Measurements from ENCODE around the gene OGFOD2.

OGFOD2 gene

GRCh38 chr12:122977655-122978392 is 2.8 kb downstream of the OGFOD2 start:
- FAIRE-seq, result no peak

DNA sequence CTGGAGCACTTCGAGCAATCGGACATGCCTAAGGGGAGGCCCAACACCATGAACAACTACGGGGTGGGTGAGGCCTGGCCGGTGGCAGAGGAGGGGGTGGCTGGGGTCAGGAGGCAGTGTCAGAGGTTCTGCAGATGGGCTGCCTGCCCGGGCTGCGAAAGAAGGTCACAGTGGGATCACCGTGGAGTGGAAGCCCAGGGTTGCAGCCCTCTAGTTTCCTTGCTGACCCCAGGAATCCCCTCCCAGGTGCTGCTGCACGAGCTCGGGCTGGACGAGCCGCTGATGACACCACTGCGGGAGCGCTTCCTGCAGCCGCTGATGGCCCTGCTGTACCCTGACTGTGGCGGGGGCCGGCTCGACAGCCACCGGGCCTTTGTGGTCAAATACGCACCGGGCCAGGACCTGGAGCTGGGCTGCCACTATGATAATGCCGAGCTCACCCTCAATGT is 3.5 kb downstream of the OGFOD2 start:
- FAIRE-seq, result no peak

- FAIRE-seq, result no peak
These were observed 4.2 kb downstream of the OGFOD2 start for GRCh38 chr12:122979001-122979907.

DNA sequence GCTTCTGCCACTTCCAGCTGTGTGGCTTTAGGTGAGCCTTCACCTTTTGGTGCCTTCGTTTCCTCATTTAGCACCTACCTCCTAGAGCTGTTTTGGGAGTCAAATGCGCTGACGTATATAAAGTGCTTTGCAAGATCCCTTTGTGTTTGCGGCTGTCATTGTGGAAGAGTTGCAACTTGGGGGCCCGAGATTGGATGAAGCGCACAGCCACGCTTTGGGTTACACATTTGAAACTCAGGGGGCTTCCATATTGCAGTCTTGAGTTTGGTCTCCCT is 4.8 kb downstream of the OGFOD2 start:
- FAIRE-seq, result no peak

GRCh38 chr12:122980183-122981035 is 5.4 kb downstream of the OGFOD2 start, which contains the start of gene ARL6IP4:
Gene ARL6IP4, plus strand, starts transcription at chr12:122980681. Its CDS starts 459 bp downstream, at chr12:122981140.
- FAIRE-seq, result no peak

GRCh38 chr12:122981036-122981471 is 6.0 kb downstream of the OGFOD2 start:
- FAIRE-seq, result no peak

DNA sequence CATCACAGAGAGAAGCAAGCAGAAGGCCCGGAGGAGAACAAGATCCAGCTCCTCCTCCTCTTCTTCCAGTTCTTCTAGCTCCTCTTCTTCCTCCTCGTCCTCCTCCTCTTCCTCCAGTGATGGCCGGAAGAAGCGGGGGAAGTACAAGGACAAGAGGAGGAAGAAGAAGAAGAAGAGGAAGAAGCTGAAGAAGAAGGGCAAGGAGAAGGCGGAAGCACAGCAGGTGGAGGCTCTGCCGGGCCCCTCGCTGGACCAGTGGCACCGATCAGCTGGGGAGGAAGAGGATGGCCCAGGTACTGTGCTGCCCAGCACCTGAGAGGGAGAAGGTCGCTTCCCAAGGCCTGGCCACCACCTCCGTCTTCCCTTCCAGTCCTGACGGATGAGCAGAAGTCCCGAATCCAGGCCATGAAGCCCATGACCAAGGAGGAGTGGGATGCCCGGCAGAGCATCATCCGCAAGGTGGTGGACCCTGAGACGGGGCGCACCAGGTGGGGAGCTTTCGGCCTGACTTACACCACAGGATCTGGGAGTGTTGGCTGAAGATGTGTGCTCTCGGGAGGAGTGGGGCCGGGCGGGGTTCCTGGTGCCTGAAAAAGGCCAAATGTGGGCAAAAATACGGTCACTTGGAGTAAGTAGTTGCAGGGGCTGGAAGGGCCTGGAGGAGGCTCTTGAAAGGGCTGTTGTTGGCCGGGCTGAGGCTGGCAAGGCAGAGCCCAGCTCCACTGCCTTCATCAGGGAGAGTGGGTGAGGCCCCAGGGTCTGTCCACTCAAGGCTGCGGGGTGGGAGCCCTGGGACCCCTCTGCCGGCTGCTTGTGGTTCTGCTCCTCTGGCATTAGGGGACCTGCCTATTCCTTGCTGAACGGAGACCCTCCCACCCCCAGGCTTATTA is 6.8 kb downstream of the OGFOD2 start:
- no peak for FAIRE-seq

DNA sequence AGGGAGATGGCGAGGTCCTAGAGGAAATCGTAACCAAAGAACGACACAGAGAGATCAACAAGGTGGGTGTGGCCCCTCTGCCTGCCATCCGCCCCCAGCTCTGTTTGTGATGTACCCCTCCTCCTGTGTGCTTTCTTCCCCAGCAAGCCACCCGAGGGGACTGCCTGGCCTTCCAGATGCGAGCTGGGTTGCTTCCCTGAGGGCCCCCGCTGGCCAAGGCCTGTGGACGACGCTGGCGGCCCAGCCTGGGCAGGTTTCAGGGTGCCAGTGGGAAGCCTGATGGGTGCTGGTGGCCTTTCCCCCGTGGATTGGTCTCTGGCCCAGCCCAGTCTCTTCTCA is 7.4 kb downstream of the OGFOD2 start:
- FAIRE-seq, result no peak

- FAIRE-seq, result no peak
These were observed 8.1 kb downstream of the OGFOD2 start for GRCh38 chr12:122982963-122983788.

DNA sequence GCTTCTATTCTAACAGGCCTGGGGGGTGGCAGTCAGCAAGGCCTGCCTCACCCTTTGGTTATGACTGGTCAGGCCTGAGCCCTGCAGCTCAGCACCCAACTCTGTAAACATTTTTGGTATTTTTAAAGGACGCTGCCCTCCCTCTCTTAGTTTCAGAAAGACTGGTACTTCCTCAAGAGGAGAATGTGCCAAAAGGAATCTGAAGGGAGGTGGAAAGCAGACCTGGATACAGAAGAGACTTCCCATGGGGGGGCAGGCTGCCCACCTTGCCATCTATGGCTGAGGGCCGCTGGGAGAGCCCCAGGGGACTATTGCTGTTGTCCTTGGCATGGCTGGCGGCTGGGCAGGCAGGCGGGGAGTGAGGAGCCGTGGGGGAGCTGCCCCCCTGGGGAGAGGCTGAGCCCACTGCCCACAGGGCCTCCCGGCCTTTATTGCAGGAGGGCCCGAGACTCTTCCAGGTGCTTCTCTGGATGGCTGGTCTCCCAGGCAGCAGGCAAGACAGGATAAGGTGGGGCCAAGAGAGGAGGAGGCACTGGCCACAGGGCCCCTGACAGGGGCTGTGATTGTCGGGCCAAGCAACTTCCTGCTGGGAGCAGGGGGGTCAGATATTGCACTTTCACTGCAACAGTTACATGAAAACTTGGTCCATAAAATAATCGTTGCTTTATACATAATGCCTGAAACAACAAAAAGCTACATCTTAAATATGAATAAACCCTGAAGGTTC is 8.9 kb downstream of the OGFOD2 start:
- FAIRE-seq, result no peak

GRCh38 chr12:122984612-122985337 is 9.7 kb downstream of the OGFOD2 start:
- no peak for FAIRE-seq

- no peak for FAIRE-seq
These were observed 10.6 kb downstream of the OGFOD2 start for GRCh38 chr12:122985338-122986257.

- no peak for FAIRE-seq
These were observed 11.3 kb downstream of the OGFOD2 start for GRCh38 chr12:122986258-122986871.

DNA sequence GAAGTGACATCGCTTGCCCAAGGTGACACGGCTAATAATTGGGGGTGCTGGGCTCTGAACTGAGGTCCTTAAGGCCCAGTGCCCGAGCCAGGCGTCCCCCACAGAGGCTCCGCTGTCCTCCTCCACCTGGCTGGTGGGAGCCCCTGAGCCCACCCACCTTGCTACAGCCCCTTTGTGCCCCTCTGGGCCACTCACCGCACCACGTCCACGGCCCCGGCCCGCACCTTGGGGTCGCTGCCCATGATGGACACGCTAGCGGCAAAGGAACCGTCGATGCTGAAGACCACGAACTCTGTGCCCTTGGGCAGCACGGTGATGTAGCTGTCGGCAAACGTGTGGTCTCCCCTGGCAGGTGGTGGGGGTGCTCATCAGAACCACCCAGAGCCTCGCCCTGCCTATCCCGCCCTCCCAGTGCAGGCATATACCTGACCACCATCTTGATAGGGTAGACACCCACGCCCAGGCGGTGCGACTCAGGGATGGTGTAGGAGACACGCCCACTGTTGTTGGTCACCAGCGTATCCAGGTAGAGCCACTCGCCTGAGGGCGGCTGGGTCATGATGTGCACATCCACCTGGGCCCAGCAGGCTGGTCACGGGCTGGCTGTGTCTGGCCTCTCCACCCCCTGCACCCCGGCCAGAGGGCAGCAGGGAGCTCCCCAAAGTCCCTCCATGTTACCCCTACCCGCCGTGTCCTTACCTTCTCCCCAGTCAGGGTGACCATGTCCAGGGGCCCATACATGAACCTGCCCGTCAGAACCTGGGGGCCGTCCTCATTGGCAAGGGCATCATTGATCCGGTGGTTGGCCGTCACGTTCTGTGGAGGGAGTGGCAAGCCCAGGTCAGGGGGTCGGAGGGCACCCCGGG is 12.3 kb downstream of the OGFOD2 start:
- FAIRE-seq, result no peak

DNA sequence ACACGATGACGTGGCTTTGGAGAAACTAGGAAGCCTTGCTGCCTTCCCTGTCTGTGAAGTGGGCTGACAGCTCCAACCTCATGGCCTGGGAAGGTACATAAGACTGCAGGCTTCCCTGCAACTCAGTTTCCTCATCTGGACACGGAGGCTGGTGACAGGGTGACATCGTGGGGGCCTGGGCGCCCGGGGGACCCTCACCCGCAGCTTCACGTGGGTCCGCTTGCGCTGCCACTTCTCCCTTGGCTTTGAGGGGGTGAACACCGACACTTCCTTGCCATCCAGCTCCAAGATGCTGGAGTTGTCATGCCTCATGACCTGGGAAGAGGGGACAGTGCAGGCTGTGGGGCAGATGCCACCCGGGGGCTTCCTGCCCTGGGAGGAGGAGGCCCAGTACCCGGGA is 13.0 kb downstream of the OGFOD2 start:
- no peak for FAIRE-seq

DNA sequence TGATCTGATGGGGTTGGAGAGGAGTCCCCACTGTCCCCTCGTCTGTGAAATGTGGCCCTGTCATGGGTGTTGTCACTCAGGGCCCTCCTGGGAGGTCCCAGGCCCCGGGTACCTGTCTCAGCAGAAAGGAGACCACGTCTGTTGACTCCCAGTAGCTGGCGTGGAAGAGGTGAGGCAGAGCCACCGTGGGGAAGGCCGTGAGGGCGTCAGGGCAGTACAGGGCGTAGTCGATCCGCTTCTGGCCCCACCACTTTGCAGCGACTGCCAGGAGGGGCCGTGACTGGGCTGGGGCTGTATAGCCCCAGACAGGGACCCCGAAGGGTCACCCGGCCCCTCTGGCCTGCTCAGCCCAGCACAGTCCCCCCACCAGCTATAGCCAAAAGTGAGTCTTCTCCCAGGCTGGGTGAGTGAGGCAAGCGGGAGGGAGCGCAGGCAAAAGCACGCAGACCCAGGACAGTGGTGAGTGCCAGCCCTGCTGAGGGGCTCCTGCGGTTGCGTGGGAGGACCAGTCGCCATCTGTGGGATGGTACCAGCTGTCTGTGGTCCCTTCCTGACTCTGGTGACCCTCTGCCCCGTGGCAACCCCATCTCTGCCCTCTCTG is 13.7 kb downstream of the OGFOD2 start:
- no peak for FAIRE-seq

Measured in endometrium (tissue), 2 donors.